GM19324 (cell line): Measurements from ENCODE around the gene SRPRA.
"Not testable (repeated sequence)": the region's sequence is repeated elsewhere in the genome, so short reads cannot be mapped to it uniquely, and the experiment has no call there.

ENCODE experiments used
- ATAC-seq: cut with Tn5 transposase; IDR thresholded peaks from one replicate; pipeline ENCODE4 v1.9.1; 2021; ENCODE audit warnings: mild to moderate bottlenecking, moderate library complexity; ENCODE audit not compliant: unreplicated experiment, low FRiP score

SRPRA gene

DNA sequence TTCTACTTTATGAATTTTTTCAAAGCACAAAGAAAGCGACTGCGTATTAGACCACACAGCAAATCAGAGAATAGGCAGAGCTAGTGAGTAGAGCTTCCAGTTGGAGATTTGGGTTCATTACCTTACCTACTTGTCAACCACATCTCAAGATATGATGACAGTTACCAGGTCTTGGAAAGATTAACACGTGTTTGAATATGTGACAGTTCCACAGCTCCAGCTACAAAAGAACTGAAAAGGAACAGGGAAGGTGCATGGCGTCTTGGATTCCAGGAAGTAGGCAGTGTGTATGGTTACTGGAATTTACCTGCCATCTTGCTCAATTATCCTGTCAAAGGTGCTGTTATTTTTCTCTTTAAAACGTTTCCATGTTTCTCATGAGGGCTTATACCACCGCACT is 19.5 kb upstream of the SRPRA start:
- ATAC-seq = no peak

DNA sequence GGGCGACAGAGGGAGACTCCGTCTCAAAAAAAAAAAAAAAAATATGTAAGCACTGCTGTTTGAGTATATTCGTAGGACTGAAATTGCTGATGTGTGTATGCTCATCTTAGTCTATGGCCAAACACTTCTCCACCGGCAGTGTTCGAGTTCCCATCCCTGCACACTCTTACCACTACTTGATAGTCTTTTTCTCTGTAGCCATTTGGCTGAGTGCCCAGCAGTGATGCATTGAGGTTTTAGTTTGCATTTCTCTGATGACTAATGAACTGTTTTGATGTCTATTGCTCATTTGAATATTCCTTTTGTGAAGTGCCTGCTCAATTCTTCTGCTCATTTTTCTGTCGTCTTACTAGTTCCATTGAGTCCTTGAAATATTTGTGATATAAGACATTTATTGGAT is 16.1 kb upstream of the SRPRA start:
- peak; percentile 56 for ATAC-seq

- ATAC-seq = peak; percentile 73
Observed at GRCh38 chr11:126282736-126283591, 14.3 kb upstream of the SRPRA start, which contains the start of gene TIRAP. Gene TIRAP (plus strand): TSS chr11:126283093. CDS start chr11:126290895, 7,802 bp downstream.

- no peak for ATAC-seq
Observed at GRCh38 chr11:126282361-126282735, 13.7 kb upstream of the SRPRA start.

- no peak for ATAC-seq
Observed at GRCh38 chr11:126281666-126282175, 13.0 kb upstream of the SRPRA start.

GRCh38 chr11:126281245-126281644 is 12.6 kb upstream of the SRPRA start:
- ATAC-seq = no peak

- ATAC-seq = no peak
Observed at GRCh38 chr11:126280595-126280994, 11.9 kb upstream of the SRPRA start.

DNA sequence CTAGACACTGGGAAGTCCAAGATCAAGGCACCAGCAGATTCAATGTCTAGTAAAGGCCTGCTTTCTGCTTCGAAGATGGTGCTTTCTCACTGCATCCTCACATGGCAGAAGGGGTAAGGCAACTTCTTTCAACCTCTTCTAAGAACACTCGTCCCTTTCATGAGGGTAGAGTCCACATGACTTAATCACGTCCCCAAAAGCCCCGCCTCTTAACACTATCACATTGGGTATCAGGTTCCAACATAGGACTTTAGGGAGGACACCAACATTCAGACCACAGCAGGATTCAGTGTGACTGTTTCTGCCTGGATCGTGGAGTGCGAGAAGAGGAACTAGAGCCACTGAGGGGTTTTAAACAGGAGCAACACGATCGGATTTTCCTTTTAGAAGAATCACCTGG is 10.5 kb upstream of the SRPRA start:
- ATAC-seq = no peak

DNA sequence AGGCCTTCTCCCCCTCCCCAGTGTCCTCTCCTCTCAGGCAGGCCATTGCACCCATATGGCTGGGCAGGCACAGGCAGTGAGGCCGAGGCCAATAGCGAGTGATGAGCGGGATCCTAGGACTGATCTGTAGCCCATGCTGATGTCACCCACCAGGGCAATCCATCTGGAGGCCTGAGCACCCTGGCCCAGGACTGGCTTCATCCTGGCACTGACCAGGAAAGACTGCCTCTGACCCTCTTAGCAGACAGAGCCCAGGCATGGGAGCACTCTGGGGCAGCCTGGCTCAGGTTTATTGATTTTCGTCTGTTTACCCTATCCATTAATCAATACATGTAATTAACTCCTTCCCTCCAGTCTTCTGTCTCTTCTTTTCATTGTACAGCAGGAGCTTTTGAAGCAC is 9.1 kb upstream of the SRPRA start:
- no peak for ATAC-seq

DNA sequence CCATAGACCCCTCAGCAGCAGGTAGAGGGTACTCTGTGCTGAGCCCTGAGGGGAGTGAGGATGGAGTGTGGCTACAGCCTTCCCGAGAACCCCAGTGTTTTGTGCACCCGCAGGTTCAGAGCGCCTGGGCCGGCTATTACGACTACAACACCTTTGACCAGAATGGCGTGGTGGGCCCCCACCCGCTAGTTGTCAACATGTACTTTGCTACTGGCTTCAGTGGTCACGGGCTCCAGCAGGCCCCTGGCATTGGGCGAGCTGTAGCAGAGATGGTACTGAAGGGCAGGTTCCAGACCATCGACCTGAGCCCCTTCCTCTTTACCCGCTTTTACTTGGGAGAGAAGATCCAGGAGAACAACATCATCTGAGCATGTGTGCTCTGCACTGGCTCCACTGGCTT is 8.6 kb upstream of the SRPRA start:
- ATAC-seq = no peak

DNA sequence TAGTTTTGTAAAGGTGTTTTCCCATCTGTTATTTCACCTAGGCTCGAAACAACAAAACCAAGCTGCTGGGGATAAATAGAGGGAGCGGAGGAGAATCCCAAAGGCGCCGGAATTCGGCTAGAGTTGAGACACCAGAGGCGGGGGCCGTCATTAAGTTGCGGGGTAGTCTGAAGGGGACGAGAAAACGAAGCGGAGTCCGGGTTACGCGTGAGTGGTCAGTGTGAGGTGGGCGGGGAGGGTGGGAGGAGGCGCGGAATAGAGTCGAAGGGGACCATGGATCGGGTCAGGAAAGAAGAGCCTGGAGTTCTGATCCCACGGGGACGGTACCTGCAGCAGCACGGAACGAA is 361 bp downstream of the SRPRA start:
- no peak for ATAC-seq

DNA sequence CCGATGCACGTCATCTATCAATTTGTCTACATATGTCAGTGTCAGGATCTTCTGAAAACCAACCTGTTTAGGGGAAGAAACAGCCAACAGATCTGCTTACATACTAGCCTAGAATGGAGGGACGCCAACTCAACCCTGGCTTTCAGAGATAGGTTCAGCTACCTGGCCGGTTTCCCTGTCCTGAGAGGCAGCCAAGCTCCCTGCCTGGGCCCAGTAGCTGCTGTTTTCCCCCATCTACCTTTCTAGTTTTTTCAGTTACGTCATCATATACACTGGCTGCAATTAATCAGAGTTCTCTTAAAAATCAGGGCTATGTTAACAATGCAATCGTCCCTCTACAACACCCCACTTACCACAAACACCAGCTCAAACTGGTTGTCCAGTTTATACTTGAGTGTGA is 1.0 kb downstream of the SRPRA start:
- ATAC-seq = no peak

DNA sequence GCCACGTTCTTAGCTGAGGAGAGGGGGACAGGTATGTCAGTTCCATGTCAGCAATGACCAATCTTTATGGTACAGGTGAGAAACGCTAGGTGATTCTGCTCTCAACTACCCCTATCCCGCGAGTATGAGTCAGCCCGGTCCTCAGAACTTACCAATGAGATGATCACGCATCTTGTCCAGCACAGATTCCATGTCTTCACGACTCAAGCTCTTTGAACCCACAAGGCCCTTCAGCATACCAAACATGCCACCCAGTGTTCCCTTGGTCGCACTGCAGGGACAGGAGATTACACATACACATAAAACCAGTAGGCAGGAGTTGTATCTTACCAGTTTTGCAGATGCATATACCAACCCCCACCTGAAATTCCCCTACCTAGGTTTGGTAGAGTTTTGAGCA is 2.9 kb downstream of the SRPRA start:
- no peak for ATAC-seq

GRCh38 chr11:126263489-126263888 is 5.2 kb downstream of the SRPRA start:
- no peak for ATAC-seq

DNA sequence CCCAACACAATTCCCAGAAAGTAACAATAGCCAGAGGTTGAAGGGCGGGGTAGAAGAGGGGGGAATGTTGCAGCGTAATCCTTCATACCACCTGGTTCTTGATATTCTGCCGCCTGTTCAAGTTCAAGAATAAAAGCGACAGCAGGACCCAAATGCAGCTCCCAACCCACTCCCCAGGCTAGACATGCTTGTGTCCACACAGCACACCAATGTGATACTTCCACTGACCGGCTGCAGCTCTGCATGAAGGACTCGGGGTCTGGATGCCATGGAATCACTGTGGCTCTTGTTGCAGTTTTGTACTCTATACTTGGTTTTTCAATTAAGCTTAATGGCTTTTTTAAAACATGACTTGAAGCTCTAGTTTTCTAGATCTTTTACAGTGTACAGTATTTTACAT is 6.5 kb downstream of the SRPRA start:
- no peak for ATAC-seq

- ATAC-seq = no peak
Observed at GRCh38 chr11:126257764-126258163, 10.9 kb downstream of the SRPRA start.

- no peak for ATAC-seq
Observed at GRCh38 chr11:126257144-126257543, 11.6 kb downstream of the SRPRA start.

DNA sequence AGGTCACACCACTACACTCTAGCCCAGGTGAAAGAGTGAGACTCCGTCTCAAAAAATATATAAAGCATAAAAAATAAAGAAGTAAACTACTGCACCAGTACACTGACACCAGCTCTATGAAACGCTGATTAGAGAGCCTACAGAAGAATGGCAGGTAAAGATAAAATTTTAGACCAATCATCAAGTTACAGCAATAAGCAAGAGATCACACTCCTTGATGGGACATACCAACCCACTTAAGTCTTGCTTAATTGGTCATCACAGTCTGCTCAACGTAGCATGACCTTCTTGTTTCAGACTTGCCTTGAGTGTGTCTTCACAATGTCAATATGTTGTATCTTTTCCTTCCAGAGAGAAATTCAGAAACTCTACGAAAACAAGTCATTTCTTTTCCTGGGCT is 12.5 kb downstream of the SRPRA start:
- ATAC-seq = no peak

GRCh38 chr11:126255507-126255906 is 13.2 kb downstream of the SRPRA start:
- ATAC-seq = not testable (repeated sequence)

DNA sequence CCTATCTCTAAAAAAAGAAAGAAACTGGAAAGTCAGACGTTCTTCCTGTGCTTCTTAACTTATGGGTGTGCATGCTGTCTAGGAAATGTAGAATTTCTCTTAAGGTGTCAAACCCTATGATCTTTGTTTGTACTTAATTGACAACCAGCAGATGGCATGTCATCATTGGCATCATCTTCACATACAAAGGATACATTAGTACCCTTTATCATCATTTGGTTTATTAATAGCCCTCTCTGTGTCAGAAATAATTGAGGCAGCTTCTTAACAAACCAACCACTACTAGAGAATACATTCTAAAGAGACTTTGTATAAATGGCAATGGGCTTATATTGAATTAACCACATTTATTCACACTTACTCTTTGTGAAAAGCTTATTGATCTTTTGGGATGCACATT is 13.9 kb downstream of the SRPRA start:
- ATAC-seq = no peak

GRCh38 chr11:126253265-126253664 is 15.4 kb downstream of the SRPRA start:
- no peak for ATAC-seq

- ATAC-seq = no peak
Observed at GRCh38 chr11:126246636-126247035, 22.1 kb downstream of the SRPRA start.
